GM13976 (cell line): ENCODE results near the gene OVCA2.

Experiments
- DNase-seq: peaks from one replicate; pipeline ENCODE4 v3.0.0; 2012; ENCODE audit warnings: low spot score
- in situ Hi-C: fragments of 300-500 bp; cut with MboI; formaldehyde crosslinking; loops from one replicate; pipeline ENCODE4 v1.12.0; 2022; ENCODE audit warnings: low sequenced_read_pairs, mixed read lengths, inconsistent platforms; ENCODE audit not compliant: unreplicated experiment
- TF ChIP-seq, protein P1 (sequence below): IDR thresholded peaks from 2 replicates; pipeline ENCODE4 v1.5.1; 2012; ENCODE audit warnings: borderline replicate concordance, mild to moderate bottlenecking; ENCODE audit not compliant: insufficient read depth; ENCODE audit errors: extremely low read depth, missing control alignments, control extremely low read depth

Gene OVCA2

DNA sequence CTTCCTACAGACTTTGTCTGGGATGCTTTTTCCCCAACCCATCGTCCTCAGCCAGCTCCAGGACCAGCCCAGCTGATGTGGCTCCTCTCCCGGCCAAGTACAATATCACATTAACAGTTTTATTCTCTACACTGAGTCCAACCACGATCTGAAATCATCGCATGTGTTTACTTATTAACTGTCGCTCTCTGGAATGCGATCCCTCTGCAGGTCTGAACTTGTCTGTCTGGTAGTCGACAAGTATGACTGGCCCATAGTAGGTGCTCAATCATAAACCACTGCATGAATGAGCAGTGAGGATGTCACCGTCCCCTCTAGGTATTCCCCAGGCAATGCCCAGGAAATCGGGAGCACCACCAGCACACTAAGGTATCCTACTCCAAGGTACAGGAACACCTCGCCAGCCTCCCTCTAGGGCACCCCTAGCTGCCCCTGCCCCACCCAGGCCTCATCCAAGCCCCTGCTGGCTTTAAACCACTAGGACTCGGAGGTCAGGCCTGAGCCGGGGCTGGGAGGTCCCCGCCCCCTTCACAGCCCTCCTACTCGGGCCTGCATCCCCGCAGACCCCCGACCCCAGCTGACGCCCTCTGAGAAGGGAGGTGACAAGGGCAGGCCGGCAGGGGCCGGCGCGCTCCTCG, 44.4 kb upstream of the OVCA2 start:
- in situ Hi-C loops, result no loop called here
- TF ChIP-seq, protein P1, sequence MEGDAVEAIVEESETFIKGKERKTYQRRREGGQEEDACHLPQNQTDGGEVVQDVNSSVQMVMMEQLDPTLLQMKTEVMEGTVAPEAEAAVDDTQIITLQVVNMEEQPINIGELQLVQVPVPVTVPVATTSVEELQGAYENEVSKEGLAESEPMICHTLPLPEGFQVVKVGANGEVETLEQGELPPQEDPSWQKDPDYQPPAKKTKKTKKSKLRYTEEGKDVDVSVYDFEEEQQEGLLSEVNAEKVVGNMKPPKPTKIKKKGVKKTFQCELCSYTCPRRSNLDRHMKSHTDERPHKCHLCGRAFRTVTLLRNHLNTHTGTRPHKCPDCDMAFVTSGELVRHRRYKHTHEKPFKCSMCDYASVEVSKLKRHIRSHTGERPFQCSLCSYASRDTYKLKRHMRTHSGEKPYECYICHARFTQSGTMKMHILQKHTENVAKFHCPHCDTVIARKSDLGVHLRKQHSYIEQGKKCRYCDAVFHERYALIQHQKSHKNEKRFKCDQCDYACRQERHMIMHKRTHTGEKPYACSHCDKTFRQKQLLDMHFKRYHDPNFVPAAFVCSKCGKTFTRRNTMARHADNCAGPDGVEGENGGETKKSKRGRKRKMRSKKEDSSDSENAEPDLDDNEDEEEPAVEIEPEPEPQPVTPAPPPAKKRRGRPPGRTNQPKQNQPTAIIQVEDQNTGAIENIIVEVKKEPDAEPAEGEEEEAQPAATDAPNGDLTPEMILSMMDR, result no peak
- no peak for DNase-seq

DNA sequence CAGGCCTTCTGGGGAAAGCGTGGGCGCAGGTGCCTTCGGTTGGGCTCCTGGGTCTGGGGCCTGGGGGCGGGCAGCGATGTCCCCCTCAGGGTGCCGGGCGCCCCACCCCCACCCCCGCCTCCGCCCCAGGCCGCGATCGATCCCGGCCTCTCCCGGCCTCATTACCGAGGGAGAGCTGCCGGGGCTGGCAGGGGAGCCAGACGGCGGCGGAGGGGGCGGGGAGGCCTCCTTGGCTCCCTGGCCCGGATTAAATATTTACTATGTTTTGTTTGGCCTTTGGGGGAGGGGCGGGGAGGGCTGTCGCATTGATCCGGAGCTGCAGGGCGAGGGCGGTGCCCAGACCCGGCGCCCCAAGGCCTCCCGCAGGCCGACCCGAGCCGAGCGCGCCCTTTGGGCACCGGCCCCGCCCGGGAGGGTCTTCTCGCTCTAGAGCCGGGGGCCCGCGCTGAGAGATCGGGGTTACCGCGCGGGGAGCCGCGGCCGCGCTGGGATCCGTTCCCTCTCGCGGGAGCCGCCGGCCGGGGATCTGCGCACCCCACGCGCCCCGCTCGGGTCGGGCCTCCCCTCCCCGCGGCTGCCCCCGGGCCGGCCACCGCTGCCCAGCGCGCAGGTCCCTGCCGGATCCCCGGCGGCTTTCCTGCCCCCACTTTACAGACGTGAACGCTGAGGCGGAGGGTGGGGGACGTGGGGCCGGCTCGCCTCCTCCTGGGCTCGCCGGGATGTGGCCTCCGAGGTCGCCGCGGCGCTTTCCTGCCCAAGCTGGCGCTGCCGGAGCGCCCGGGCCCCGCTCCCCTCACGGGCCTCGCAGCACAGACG, 43.7 kb upstream of the OVCA2 start:
- TF ChIP-seq, protein P1, result no peak

DNA sequence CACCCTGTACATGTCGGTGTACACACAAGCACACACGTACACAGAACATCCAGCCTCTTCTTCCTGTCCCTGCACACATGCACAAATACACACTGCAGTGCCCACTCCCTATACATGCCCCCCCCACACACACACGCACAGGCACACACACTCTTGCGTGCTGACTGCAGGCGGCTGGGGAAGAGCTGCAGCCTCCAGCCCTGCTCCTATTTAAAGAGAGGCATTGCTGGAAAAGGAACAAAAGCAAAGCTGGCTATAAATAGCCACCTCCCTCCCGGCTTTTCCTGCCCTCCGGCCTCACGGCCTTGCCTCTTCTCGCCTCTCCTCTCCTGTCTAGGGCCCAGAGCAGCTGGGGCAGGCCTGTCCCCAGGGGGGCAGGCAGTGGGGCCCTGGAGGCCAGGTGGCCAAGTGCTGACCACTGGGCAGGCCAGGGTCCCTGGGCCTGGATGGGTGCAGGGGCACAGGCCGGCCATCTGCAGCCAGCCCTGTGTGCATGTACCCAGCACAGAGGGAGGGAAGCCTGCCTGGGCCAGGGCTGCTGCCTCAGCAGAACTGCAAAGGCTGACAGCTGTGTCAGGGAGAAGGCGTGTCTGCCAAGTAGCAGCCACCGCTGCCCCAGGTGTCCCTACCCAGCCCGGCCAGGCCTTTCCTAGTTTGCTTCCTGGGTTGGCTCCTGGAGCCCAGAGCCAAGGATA, 42.1 kb upstream of the OVCA2 start:
- DNase-seq, result no peak
- in situ Hi-C loops, result no loop called here
- TF ChIP-seq, protein P1, result no peak

More for the DNA sequence above, 43.7 kb upstream of the OVCA2 start:
- no peak for DNase-seq
- in situ Hi-C loops, result no loop called here

DNA sequence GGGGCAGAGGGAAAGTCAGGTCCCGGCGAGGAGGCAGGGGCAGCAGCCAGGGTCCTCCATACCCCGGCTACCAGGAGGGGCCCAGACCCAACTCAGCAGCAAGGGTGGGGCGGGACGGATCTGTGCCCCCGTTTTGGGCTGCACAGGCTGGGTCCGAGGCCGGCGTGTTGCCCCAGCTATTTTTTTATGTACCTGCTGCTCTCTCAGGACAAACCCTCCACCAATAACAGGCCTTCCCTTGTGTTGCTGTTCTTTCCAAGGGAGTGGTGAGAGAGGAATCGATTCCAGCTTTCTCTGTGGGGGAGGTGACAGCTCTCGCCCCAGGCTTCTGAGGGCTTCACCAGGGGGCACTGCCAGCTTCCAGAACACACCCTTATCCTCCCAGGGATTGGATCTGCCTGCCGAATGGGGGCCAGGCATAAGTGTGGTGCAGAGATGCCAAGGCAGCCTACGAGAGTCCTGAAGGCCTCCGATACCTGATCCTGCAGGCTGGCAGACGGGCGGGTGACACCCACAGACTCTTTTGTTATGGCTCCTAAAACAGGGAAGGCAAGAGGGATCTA, 39.0 kb upstream of the OVCA2 start:
- in situ Hi-C loops, result no loop called here
- TF ChIP-seq, protein P1, result no peak
- DNase-seq, result no peak

DNA sequence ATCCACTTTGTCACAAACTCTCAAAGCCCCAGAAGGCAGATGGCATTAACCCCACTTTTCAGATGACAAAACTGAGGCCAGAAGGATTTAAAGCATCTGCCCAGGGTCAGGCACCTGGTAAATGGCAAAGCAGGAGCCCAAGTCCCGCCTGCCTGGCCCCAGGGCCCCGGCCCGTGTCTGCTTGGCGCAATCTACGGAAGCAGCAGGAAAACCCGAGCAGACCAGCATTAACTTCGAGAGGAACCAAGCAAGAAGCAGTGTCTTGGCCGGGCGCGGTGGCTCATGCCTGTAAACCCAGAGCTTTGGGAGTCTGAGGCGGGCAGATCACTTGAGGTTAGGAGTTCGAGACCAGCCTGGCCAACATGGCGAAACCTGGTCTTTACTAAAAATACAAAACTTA, 38.3 kb upstream of the OVCA2 start:
- in situ Hi-C loops, result no loop called here
- DNase-seq, result no peak
- TF ChIP-seq, protein P1, result no peak

DNA sequence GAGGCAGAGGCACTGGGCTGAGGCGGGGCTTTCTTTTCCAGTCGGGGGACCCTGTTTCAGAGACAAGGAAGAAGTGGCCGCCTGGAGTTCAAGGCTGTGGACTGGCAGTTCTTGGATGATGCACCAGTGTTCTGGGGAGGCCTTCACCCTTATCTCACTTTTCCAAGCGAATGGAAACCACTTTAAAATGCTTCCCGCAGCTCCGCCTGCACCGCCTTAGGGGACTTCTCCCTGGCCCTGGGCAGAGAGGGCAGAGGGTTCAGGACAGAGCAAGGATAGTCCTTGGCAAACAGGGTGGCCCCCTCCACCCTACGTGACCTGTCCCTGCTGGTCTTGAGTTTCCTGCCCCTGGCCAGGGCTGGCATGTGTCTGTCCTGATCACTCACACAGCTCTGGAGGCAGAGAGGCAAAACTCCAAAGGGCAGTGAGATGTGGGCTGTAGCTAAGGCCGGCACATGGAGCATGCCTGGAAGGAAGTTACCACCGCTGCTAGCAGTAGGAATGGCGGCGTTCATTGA, 37.3 kb upstream of the OVCA2 start:
- TF ChIP-seq, protein P1, result no peak
- in situ Hi-C loops, result no loop called here
- no peak for DNase-seq
